ENCODE results near the gene CABYR. TPM values are rescaled to one million over a fixed set of nuclear protein-coding genes. Genes with fewer than 3 reads are reported as not detected.

Gene CABYR
- total and polyA plus RNA-seq, 2 of the 8 experiments (the other 6 are each of a cell fraction or from before 2014, with no cell fraction given) = 14.5 to 18.8 TPM

DNA sequence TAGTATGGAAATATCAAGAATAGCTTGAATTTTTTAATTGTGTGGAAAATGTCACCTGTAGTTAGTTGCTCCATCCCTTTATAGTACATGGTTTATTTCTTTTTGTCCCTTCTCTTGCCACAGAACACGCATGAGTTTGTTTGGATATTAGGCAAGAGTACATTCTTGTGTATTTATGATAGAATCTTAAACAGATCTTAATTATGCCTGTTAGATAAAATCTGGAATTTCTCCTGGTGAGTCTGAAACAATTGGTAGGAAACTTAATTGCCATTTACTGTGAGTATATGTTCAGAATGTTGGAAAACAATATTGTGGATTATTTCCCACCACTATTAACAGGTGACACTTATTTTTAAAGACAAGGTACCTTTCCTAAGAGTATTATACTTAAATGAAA is 30.2 kb upstream of the CABYR start:
- Histone ChIP-seq H3K23ac (ENCODE audit: insufficient read length) (no peak overlapping the region), H3K79me1 (ENCODE audit: low read depth, low read length) (no peaks in the 10 kb centered on the region; the same call in 1 of the 2 replicates), H3K18ac (ENCODE audit: extremely low read depth, low read length) (no peak overlapping the region), H3K4me1 (replicated peaks in 1 of 4; ENCODE audit: control insufficient read depth in 3 of 4, insufficient read depth in 4 of 4, low read length in 3 of 4) (peaks cover 0 to 4% (median 2%) of the 10 kb centered on the region in 4 experiments; a peak in 2 of 7 replicates), H3K9me3 (ENCODE audit: insufficient read depth in 2 of 2, low read depth in 1 of 2, low read length in 1 of 2) (no peaks in the 10 kb centered on the region), H2BK120ac (replicated peaks; ENCODE audit: low read depth, low read length) (no peak overlapping the region), H2BK12ac (ENCODE audit: low read depth, low read length) (no peak overlapping the region), H2BK15ac (ENCODE audit: low read length) (no peak overlapping the region), H2BK5ac (ENCODE audit: low read depth, low read length) (no peak overlapping the region), H3K79me2 (ENCODE audit: control insufficient read depth in 1 of 2, insufficient read depth in 2 of 2, low read length in 2 of 2) (no peaks in the 10 kb centered on the region), H4K8ac (ENCODE audit: extremely low read depth, insufficient read depth, low read length) (no peak overlapping the region), H4K20me1 (replicated peaks in 1 of 2; ENCODE audit: control insufficient read depth in 1 of 2, insufficient read depth in 2 of 2, low read length in 2 of 2) (peaks cover 0 to 2% of the 10 kb centered on the region in 2 experiments), H3K4me2 (ENCODE audit: insufficient read depth in 1 of 2, low read depth in 2 of 2, low read length in 2 of 2) (no peak overlapping the region), H2AFZ (ENCODE audit: low read length) (no peak overlapping the region), H2AK5ac (ENCODE audit: low read depth, low read length) (no peak overlapping the region), H3K4ac (replicated peaks; ENCODE audit: insufficient read length, low read depth, low read length) (no peak overlapping the region), H4K91ac (replicated peaks; ENCODE audit: insufficient read length, low read length) (no peak overlapping the region), H3K23me2 (ENCODE audit: low read depth, low read length) (no peaks in the 10 kb centered on the region), H3K27me3 (replicated peaks in 1 of 4; ENCODE audit: control insufficient read depth in 3 of 4, extremely low read depth in 1 of 4, insufficient read depth in 3 of 4, low read length in 3 of 4) (no peaks in the 10 kb centered on the region), H2BK20ac (ENCODE audit: low read length) (no peak overlapping the region), H3K14ac (ENCODE audit: insufficient read length) (no peak overlapping the region), H4K5ac (ENCODE audit: insufficient read length, low read depth, low read length) (no peak overlapping the region), H3K4me3 (ENCODE audit: extremely low read depth in 1 of 4, insufficient read depth in 2 of 4, low read depth in 3 of 4, low read length in 4 of 4) (no peak overlapping the region), H3K56ac (replicated peaks; ENCODE audit: insufficient read length, low read depth, low read length) (no peak overlapping the region), H3K27ac (ENCODE audit: low read depth, low read length) (no peak overlapping the region), H3K36me3 (ENCODE audit: control insufficient read depth in 2 of 4, insufficient read depth in 4 of 4, low read length in 3 of 4) (no peaks in the 10 kb centered on the region; a peak in 1 of 8 replicates), H3K9ac (replicated peaks in 1 of 4; ENCODE audit: extremely low read depth in 1 of 4, low read depth in 3 of 4, low read length in 3 of 4) (no peak overlapping the region)
- CTCF ChIA-PET (ENCODE audit: partially characterized antibody) = interaction anchor here (1.0 to 1.6 kb wide), 2 partner anchors 9 to 11 kb away, joined by 5 to 7 read pairs; no protein-coding TSS in a partner anchor
- POLR2A ChIA-PET (ENCODE audit: partially characterized antibody) = no interaction called here
- 93% methylated on average over 1 of the region's 1 CpG; no CpG with 5 or more reads in 1 of the 2 experiments for WGBS, 2 experiments (ENCODE audit: extremely low coverage in 1 of 2, insufficient coverage in 1 of 2, insufficient read length in 1 of 2, insufficient replicate concordance in 2 of 2, low coverage in 1 of 2, low lambda C conversion rate in 2 of 2, missing lambda C conversion rate in 1 of 2)
- FAIRE-seq (no peak), DNase-seq (ENCODE audit: low read depth in 1 of 2, low spot score in 2 of 2) (no peak)
- TF ChIP-seq, protein P1, sequence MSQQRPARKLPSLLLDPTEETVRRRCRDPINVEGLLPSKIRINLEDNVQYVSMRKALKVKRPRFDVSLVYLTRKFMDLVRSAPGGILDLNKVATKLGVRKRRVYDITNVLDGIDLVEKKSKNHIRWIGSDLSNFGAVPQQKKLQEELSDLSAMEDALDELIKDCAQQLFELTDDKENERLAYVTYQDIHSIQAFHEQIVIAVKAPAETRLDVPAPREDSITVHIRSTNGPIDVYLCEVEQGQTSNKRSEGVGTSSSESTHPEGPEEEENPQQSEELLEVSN (IDR thresholded peaks at IDR 0.05) = no peak
- no peak for TF ChIP-seq RFX5 (IDR thresholded peaks at IDR 0.05; ENCODE audit: borderline replicate concordance, low read depth, low read length)
- no peak for TF ChIP-seq RXRA (IDR thresholded peaks at IDR 0.05; ENCODE audit: insufficient read depth, low read depth, low read length)
- no peak for TF ChIP-seq KDM1A (IDR thresholded peaks at IDR 0.05; ENCODE audit: borderline replicate concordance, low read length)
- no peak for TF ChIP-seq TEAD4 (IDR thresholded peaks at IDR 0.05; ENCODE audit: low read depth, low read length)
- no peak for TF ChIP-seq POLR2AphosphoS5 (IDR thresholded peaks at IDR 0.05; ENCODE audit: low read depth, low read length)
- TF ChIP-seq TAF7 (optimal IDR thresholded peaks at IDR 0.05; ENCODE audit: borderline replicate concordance, low read depth, low read length) = no peak
- TF ChIP-seq, protein P2, sequence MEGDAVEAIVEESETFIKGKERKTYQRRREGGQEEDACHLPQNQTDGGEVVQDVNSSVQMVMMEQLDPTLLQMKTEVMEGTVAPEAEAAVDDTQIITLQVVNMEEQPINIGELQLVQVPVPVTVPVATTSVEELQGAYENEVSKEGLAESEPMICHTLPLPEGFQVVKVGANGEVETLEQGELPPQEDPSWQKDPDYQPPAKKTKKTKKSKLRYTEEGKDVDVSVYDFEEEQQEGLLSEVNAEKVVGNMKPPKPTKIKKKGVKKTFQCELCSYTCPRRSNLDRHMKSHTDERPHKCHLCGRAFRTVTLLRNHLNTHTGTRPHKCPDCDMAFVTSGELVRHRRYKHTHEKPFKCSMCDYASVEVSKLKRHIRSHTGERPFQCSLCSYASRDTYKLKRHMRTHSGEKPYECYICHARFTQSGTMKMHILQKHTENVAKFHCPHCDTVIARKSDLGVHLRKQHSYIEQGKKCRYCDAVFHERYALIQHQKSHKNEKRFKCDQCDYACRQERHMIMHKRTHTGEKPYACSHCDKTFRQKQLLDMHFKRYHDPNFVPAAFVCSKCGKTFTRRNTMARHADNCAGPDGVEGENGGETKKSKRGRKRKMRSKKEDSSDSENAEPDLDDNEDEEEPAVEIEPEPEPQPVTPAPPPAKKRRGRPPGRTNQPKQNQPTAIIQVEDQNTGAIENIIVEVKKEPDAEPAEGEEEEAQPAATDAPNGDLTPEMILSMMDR (IDR thresholded peaks at IDR 0.05; ENCODE audit: control extremely low read depth in 1 of 3, insufficient read depth in 1 of 3, low read depth in 1 of 3, low read length in 3 of 3) = no peak
- TF ChIP-seq, protein P3, sequence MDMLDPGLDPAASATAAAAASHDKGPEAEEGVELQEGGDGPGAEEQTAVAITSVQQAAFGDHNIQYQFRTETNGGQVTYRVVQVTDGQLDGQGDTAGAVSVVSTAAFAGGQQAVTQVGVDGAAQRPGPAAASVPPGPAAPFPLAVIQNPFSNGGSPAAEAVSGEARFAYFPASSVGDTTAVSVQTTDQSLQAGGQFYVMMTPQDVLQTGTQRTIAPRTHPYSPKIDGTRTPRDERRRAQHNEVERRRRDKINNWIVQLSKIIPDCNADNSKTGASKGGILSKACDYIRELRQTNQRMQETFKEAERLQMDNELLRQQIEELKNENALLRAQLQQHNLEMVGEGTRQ (IDR thresholded peaks at IDR 0.05; ENCODE audit: low read length) = no peak
- no peak for TF ChIP-seq SUZ12 (IDR thresholded peaks at IDR 0.05; ENCODE audit: low read length)

All from H1 (cell line).